Midbrain (tissue), 1 donor: ENCODE results near the gene DSCAM.
A peak's percentile ranks its signal among the peaks of the same experiment; 100 is the strongest.

ENCODE experiments used
- DNase-seq: peaks from one replicate; lab custom pipeline; 2025; lab: John Stamatoyannopoulos, UW

Gene DSCAM

DNA sequence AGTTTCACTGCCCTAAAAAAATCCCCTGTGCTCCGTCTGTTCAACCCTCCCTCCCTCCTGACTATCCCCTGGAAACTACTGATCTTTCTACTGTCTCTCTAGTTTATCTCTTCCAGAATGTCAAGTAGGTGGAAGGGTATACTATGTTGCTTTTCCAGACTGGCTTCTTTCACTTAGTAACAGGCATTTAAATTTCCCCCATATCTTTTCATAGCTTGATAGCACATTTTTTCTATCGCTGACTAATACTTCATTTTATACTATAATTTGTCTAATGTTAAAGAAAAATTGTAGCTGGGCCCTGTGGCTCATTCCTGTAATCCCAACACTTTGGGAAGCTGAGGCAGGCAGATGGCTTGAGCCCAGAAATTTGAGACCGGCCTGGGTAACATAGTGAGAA lies 142.8 kb downstream of the DSCAM start:
- no peak for DNase-seq

DNA sequence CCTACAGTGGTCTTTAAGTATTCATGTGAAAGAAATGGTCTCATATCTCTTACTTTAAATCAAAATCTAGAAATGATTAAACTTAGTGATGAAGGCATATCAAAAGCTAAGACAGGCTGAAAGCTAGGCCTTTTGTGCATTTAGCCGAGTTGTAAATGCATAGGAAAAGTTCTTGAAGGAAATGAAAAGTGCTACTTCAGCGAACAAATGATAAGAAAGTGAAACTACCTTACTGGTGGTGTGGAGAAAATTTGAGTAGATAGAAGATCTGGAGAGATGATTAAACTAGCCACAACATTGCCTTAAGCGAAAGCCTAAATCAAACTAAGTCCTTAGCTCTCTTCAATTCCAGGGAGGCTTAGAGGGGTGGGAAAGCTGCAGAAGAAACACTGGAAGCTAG lies 147.6 kb downstream of the DSCAM start:
- no peak for DNase-seq

DNA sequence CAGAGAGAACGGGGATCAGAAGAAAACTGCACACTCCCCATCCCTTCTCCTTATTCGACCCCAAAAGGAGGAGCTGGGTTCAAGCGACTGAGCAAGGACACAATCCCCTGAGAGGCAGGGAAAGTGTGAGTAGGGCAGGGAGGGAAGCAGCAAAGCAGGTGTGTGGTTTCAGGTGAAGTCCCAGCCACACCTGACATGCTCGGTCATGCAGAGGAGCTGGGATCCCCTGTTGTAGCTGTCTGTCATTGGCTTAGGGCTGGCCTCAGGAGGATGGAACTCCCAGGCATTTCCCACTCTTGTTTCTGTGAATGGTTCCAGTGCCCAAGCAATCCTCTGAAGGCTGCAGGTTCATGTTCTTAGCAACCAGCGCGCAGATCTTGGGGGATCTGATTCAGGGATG lies 150.7 kb downstream of the DSCAM start:
- no peak for DNase-seq

DNA sequence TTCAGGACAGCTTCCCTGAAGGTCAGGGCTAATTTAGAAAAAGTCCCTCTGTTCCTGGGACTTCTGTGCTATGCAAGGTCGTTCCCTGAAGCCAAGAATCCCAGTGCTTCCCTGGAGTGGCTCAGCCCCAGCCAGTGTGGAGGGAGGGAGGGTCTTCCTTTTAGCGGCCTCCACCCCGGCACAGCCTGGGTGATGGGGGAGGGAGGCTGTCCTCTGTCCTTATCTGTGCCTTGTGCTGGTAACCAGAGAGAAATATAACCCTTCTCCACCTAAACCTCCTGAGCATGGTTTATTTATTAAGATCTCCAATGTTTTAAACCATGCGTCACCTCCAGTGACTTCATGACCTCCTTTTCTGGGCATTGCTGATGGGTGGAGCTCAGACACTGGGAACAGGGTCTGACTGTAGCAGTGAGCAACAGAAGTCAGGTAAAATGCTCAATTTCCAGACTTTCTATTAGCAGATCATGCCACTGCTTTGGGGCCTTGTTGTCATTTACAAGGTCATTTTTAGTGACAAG lies 157.1 kb downstream of the DSCAM start:
- DNase-seq = no peak

DNA sequence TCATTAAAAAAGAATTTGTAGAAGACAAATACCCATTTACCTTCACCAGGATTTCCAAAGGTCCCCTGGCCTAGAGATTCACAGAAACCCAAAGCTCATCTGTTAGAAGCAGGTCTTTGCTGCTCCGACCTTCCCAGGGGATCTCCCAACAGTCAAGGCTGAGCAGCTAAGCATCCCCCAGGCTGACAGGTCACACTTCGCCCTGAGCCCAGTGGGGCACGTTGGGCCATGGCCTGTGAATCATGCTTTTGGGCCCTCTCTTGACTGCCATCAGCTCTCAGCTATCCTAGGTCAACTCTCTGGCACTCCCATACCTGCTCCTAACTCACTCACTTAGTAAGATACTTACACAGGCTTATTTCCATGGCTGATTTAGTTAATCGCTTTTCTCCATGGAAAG lies 157.7 kb downstream of the DSCAM start:
- no peak for DNase-seq

DNA sequence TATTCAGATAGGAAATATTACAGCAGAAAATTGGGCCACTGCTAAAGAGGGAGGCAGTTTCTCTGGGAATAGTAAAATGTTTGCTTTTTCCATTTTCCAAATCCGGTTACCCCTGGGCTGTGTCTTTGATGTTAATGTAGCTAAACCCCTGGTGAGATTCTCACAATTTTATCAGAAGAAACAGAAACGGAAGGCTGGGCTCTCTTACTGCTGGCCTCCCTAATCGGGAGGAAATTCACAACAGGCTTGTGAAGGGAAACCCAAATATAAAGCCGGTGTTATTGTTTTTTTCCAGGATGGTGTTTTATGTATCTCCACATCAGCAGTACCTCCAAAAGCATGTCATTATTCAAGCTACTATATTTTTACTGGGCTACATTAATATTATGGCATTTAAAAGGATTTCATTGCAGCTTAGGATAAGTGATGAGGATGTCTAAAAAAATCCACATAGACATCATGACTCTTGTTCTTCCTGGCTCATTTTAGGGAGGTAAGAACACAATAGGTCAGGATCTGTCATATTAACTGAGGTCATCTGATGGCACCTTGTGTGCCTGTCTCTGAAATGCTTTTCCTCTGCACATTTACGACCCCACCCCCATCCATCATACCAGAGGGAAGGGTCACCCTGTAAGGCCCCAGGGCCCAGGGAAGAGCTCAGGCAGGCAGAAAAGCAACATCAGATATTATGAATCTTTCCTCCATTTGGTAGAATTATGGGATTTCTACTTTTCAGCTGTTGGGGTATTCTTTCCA lies 158.7 kb downstream of the DSCAM start:
- no peak for DNase-seq

DNA sequence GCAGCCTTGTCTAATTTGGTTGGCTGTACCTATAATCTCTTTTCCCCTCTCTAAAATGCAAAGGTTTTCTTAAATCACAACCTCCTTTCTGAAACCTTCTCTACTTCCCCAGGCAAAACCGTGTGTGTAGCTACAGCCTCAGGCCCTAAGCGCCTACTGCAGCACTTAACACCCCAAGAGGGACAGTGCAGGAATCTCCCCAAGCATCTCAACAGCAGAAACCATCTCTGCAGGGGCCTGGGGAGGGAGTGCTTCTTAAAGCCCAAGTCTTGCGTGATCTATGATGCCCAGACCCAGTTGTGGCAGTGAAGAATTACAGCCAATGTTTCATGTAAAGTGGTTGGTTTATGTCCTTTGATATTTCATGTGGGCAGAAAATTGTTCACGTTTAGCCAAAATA lies 159.3 kb downstream of the DSCAM start:
- DNase-seq = no peak

DNA sequence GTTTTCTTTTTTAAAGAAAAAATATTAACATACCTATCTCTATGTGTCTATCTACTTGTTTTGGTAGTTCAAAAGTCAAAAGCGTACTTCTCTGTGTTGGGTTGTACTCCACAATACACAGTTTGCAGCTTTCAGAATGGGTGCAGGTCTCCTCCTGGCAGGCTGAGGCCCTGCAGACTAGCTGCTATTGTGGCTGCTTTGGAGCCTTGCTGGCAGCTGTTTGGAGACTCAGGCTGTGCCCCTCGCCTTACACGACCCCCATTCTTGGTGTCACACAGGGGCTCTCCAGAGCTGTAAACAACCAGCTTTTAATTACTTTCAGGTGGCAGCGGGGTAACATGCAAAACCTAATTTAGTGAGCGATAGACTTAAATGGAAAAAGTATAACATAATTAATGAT lies 160.4 kb downstream of the DSCAM start:
- no peak for DNase-seq

DNA sequence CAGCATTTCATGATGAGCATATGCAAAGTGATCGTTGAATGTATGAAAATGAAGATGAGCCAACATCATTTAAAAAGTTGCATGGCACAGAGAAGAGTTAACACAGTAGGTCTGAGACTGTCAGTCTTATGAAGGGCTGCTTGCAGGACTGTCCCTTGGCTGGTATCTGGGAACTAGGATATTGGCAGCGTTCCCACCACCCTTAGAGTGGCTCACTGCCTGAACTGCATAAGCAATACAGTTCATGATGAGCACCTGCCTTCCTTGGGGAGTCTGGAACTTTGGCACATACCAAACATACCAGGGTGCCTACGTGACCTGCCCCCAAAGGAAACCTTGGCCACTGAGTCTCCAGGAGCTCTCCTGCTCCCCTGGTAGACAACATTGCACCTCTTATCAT lies 161.8 kb downstream of the DSCAM start:
- DNase-seq = no peak

DNA sequence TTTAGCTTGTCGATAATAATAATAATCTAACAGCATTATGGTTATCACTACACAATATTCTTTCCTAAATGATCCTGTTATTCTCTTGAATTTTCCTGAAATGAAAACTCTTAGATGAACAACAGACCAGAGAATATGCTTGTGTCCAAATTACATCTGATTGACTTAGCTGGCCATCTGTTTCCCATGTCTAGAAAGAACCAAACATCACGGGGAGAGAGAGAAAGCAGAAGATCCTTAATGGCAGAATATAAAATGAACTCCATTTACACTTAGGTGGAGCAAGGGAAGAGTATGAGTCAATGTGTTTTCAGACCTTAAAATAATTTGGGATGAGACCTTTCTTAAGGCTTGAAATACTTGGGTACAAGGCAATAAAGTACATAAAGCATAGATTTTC lies 162.2 kb downstream of the DSCAM start:
- no peak for DNase-seq

DNA sequence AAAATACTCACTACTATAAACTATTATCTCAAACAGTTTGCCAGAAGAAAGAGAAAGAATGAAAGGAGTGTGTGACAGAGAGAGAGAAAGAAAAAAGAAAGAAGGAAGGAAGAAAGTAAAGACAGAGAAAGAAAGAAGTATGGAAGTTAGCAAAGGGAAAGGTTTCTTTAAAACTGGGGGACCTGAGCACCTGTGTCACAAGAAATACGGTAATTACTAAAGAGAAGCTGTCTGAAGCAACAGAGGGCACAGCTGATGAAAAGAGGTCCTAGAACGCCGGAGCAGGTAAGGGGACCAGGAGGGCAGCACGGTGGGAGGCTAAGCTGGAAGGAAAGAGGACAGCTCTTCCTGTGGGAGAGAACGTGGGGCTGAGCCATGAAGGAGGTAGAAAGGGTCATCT lies 163.6 kb downstream of the DSCAM start:
- no peak for DNase-seq

DNA sequence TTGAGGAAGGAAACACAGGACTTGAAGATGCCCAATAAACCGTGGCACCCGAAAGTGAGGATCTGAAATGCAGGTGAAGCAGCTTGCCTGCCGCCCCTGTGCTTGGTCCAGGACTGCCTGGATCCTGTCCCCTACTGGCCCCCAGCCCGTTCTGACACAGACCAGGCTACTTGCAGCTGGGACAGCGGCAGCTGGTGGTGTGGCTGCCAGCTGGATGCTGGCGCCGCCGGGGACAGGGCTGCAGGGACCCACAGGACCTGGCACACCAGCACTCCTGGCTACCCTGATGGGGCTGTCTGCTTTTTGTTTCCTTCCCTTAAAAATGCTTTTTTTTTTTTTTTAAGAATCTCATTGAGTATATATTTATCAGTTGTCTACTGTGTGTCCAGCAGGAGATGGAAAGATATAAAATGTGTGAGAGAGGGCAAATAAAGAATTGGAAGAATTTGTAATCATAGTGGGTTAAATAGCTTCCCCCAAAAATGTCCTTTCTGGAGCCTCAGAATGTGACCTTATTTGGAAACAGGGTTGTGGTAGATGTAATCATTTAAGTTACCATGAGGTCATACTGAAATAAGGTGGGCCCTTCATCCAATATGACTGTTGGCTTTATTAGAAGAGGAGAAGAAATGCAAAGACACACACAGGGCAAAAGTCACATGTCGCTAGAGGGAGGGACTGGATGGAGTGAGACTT lies 165.6 kb downstream of the DSCAM start:
- DNase-seq = peak; percentile 48

DNA sequence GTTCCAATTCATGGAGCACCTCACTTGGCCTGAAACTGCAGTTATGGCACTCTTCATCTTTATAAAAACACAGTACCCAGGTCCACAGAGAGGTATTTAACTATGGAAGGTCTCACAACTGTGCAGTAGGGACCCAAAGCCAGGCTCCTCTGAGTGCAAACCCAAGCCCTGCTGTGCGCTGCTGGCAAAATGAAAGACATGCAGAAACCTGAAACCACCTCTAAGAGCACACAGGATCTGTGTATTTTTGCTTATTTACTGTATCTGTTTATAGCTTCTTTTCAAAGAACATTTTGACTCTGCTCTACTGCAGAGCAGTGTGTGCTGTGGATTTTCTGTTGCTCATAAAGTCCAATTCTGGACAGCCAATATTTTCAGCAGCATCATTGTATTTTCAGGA lies 166.6 kb downstream of the DSCAM start:
- DNase-seq = no peak

DNA sequence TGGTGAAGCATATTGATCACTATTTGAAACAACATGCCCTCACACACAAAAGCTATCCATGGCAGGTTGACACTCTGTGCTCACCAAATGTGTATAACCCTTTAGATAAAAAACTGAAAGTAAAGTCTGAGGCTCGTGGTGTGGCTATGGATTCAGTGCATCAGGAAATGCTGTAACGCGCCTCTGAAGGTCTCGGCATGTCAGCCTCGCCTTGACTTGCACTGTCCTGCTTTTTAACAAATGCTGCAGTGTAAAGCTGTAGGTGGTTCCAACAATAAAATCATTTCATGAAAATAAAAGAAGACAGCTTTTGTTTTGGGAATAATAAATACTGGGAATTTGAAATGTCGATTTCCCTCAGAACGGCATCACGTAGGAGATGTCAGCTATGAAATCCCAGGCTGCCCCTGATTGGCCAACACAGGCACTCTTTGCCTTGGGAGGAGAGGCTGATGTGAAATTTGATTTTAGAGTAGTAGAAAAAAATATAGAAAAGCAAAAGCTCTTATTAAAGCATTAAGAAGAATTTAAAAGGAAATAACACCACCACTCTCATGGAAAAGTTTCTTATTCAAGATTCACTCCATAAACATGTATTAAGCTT lies 168.2 kb downstream of the DSCAM start:
- no peak for DNase-seq

DNA sequence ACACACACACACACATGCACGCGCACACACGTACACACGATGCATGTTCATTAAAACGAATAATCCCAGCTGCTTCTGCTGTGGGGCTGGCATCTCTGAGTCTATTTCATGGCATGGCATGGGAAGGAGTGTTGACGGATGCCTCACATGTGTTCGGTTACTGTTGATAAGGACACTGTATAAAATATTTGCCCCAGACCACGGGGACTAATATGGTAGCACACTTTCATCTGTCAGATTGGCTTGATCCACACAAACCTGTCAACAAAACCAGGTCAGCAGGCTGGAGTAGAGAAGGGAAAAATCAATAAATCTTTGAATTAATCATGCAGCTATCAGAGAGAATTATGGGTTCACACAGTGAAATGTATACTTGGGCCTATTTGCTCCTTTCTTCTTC lies 171.9 kb downstream of the DSCAM start:
- DNase-seq = no peak

DNA sequence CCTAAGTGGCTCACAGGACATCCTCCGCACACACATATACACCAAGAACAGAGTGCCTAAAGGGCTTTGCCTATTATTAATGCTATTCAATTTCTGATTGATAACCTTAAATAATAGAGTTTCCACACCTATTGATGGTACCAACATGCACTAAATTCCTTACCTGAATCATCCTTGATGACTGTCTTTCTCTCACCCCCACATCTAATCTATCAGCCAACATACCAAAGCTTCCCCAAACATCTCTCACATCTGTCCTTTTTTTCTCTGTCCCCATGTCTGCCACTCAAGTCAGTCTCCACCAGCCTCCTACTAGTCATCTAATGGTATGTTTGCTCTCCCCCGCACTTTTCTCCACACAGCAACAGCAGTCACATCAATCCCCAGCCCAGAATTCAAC lies 174.4 kb downstream of the DSCAM start:
- no peak for DNase-seq

DNA sequence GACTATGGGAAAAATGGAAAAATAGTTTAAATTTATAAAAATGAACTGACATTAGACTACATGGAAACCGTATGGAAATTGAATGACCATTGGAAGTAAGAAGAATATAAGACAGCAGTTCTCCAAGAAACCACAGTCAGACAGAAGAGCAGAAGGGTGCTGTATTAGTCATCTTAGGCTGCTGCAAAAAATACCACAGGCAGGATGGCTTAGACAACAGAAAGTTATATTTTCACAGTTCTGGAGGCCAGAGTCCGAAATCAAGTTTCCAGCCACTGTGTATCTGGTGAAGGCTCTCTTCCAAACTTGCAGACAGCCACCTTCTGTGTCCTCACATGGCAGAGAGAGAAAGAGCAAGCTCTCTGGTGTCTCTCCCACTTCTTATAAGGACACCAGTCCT lies 175.2 kb downstream of the DSCAM start:
- no peak for DNase-seq

DNA sequence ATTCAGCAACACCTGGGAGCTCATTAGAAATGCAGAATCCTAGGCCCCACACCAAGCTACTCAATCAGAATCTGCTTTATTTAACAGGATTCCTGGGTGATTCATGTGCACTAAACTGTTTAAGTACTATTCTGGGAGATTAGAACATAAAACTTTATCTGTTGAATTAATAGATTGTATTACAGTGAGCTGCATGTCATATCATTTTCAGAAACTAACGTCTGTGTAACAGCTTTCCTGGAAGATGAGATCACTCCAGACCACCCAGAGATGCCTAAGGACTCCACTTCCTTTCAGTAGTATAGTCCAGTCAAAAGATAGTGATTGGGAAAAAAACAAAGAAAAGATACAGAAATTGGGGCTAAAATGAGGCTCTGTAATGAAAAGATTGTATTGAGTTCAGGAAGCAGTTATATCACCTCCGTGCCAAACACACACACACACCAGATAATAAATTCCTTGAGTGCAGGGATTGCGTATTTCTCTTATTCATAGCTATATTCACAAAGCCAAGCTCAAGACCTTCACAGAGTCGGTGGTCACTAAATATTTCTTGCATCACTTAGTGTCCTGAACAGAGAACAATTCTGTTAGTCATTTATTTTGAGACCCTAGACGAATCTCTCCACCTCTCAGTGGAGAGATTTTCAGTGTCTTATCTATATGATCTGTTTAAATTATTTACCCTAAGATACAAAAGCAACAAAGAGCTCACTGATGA lies 178.2 kb downstream of the DSCAM start:
- DNase-seq = no peak

DNA sequence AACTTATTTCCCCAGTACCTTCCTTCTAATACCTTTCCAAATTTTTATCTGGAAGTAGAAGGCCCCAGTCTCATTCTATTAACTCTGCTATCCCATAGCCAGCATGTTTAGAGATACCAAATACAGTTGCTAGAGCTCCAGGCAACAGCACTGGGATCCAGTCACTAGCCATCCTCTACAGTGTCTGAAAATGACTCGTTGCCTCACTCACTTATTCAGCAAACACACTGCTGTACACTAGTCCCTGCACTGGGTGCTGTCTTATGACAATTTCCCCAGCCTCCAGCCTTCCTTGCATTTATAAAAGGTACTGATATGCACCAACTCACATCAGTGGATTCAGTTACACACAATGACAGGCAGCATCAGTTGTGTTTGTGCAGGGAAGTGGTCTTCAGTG lies 179.0 kb downstream of the DSCAM start:
- no peak for DNase-seq

DNA sequence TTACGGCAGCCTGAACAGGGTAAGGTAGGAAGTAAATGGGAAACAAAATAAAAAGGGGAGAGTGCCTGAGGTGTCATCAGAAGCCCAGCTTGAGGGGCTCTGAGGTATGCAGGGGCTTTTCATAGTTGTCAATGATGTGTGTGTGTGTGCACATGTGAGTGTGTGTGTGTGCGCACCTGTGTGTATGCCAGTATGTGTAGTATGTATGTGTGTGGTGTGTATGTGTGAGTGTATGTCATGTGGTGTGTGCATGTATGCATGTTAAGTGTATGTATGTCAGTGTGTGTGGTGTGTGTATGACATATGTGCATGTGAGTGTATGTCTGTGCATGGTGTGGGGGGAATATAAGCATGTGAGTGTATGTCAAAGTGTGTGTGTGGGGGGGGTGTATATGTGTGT lies 184.1 kb downstream of the DSCAM start:
- DNase-seq = no peak

DNA sequence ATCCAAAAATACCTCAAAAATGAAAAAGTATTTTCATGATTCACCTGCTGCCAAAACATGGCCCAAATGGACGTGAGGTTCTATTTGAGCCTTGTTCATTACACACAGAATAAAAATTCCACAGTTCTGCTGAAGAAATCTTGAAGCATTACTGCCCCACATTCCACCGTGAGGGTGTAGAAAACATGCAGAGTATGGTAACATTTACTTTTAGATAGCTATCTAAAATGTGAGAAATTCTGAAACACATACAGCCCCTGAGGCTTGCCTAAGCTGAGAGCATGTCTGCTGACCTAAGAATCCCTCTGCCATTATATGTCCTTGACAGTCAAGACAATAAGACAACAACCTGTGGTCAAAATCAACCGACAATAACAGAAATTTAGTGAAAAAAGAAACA lies 186.5 kb downstream of the DSCAM start:
- no peak for DNase-seq

DNA sequence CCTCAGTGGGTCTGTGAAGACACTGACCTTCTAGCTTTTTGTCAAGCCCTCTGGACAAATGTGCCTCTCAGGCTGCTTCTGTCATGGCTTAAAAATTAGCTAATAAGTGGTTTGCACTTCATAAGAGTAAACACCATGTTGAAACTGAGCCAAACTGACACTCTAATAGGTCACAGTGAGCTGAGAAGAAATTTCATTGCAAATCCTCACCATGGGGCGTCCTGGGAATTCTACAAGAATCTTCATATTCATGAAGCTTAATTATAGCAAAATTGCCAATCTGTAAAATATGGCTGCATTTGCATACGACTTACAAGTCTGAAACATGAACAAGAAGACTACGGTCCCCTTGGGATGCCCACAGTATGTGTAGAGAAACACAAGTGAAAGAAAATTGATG lies 188.6 kb downstream of the DSCAM start:
- DNase-seq = no peak

DNA sequence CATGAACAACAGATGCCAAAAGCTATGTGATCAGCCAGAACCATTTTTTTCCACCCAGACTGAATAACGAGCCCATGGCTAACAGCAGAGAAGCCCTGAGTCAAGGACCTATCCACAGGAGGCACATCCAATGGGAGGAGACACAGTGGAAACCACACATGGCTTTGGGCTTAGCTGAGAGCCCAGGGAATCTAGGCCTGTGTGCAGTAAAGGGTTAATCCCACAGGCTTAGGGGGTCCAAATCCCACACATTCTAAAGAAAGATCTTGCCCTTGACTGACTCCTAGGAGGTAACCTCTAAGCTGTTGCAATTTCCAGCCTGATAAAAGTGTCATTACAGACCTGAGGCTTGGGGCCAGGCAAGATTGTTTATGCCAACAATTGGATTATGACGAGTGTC lies 194.5 kb downstream of the DSCAM start:
- DNase-seq = no peak
